NCI-H2029 treated with DMSO at 0.1 percent for 48 hours (cell line): ENCODE results near the gene UPF3B.
A peak's percentile ranks its signal among the peaks of the same experiment; 100 is the strongest.
"Not testable (repeated sequence)": the region's sequence is repeated elsewhere in the genome, so short reads cannot be mapped to it uniquely, and the experiment has no call there.

ENCODE experiments used
- DNase-seq: peaks from one replicate; lab custom pipeline; 2025; lab: John Stamatoyannopoulos, UW

Gene UPF3B

DNA sequence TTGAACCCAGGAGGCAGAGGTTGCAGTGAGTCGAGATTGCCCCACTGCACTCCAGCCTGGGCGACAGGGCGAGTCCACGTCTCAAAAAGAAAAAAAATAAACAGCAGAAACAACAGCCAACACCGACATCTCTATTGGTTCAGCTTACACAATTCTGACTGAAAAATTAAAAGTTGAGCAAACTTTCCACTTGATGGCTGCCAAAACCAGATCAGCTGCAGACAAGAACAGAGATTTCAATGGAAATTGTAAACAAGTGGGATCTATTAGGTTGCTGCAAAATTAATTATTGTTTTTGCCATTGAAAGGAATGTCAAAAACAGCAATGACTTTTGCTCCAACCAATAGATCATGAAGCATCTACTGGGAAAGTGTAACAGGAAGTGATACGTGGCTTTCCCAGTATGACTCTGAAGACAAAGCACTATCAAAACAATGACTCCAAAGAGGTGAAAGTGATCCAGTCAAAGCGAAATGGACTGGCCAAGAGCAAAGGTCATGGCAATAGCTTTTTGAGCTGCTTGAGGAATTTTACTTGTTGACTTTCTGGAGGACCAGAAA lies 26.3 kb downstream of the UPF3B start:
- no peak for DNase-seq

DNA sequence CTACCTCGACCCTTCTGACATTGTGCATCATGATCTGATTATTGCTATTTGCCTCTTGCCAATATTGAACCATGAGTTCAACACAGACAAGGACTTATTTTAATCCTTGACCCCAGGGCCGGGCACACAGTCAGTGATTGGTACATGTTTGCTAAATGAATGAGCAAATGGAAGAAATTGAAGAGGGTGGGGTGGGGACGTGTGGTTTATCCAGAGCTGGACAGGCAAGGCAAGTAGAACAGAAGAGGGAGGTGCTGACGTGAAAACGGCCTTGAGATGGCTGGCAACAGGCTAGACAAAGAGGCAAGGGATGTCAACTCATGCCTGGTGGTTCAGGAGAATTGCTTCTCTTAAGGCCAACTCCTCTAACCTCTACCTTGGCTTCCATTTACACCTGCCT lies 28.5 kb downstream of the UPF3B start:
- not testable (repeated sequence) for DNase-seq

DNA sequence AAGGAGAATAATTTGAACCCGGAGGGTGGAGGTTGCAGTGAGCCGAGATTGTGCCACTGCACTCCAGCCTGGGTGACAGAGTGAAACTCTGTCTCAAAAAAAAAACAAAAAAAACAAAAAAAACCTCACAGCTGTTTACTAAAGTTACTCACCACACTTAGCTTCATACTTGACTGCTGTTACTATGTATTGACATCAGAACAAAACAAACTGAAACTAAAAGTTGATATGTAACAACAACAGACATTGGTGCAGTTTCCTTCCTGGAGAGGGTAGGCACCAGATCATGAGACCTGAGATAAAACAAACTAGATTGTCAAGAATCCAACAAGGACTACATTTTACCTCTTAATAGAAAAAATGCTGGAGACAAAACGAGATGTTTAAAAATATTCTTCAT lies 31.1 kb downstream of the UPF3B start:
- DNase-seq, result not testable (repeated sequence)

DNA sequence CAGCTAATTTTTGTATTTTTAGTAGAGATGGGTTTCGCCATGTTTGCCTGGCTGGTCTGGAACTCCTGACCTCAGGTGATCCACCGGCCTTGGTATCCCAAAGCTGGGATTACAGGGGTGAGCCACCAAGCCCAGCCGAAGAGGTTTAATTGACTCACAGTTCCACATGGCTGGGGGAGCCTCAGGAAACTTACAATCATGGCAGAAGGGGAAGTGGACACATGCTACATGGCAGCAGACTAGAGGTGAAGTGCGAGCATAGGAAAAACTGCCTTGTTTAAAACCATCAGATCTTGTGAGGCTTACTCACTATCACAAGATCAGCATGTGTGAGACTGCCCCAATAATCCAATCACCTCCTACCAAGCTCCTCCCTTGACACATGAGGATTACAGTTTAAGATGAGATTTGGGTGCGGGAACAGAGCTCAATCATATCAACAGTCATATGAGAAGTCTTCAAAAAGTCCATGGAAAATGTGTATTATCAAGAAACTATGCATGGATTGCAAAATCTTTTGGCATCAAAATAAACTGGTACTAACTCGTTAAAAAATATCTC lies 35.6 kb downstream of the UPF3B start:
- no peak for DNase-seq

DNA sequence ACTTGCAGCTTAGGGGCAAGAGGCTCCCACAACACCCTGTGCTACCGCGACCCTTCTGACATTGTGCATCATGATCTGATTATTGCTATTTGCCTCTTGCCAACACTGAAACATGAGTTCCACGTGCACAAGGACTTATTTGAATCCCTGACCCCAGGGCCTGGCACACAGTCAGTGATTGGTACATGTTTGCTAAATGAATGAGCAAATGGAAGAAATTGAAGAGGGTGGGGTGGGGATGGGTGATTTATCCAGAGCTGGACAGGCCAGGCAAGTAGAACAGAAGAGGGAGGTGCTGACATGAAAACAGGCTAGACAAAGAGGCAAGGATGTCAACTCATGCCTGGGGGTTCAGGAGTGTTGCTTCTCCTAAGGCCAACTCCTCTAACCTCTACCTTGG lies 36.5 kb downstream of the UPF3B start:
- DNase-seq, result no peak

DNA sequence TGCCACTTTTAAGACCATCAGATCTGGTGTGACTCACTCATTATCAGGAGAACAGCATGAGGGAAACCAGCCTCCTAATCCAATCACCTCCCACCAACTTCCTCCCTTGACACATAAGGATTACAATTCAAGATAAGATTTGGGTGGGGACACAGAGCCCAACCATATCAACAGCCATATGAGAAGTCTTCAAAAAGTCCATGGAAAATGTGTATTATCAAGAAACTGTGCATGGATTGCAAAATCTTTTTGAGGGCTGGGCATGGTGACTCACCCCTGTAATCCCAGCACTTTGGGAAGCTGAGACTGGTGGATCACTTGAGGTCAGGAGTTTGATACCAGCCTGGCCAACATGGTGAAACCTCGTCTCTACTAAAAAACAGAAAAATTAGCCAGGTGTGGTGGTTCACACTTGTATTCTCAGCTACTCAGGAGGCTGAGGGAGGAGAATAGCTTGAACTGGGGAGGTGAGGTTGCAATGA lies 43.5 kb downstream of the UPF3B start:
- DNase-seq, result no peak

DNA sequence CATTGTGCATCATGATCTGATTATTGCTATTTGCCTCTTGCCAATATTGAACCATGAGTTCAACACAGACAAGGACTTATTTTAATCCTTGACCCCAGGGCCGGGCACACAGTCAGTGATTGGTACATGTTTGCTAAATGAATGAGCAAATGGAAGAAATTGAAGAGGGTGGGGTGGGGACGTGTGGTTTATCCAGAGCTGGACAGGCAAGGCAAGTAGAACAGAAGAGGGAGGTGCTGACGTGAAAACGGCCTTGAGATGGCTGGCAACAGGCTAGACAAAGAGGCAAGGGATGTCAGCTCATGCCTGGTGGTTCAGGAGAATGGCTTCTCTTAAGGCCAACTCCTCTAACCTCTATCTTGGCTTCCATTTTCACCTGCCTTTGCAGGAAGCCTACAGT lies 44.3 kb downstream of the UPF3B start:
- not testable (repeated sequence) for DNase-seq

DNA sequence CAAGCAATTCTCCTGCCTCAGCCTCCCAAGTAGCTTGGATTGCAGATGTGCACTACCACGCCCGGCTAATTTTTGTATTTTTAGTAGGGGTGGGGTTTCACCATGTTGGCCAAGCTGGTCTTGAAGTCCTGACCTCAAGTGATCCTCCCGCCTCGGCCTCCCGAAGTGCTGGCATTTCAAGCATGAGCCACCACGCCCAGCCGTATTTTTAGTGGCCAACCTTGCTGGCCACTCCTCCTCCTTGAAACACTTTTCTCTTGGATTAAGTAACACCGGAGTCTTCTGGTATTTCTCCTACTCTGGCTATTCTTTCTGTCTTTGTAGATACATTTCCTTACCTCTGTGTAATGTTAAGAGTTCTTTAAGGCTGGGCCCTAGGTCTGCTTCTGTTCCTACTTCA lies 50.2 kb downstream of the UPF3B start:
- DNase-seq, result no peak

DNA sequence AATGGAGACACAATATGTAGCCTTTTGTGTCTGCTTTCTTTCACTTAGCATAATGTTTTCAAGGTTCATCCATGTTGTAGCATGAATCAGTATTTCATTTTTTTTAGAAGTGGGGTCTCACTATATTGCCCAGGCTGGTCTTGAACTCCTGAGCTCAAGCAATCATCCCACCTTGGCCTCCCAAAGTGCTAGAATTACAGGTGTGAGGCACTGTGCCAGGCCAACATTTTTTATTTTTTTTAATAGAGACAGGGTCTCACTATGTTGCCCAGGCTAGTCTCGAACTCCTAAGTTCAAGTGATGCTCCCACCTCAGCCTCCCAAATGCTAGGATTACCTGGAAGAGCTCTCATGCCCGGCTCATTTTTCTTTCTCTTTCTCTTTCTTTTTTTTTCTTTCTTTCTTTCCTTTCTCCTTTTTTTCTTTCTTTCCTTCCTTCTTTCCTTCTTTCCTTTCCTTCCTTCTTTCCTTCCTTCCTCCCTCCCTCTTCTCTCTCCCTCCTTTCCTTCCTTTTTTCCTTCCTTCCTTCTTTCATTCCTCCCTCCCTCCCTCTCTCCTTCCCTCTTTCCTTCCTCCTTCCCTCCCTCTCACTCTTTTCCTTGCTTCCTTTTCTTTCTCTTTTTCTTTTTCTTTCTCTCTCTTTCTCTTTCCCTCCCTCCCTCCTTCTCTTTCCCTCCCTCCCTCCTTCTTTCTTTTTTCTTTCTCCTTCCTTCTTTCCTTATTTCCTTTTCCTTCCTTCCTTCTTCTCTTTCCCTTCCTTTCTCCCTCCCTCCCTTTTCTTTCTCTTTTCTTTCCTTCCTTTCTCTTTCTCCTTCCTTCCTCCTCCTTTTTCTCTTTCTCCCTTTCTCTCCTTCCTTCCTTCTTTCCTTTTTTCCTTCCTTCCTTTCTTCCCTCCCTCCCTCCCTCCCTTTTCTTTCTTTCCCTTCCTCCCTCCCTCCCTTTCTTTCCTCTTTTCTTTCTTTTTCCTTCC lies 51.2 kb downstream of the UPF3B start:
- DNase-seq, result no peak

DNA sequence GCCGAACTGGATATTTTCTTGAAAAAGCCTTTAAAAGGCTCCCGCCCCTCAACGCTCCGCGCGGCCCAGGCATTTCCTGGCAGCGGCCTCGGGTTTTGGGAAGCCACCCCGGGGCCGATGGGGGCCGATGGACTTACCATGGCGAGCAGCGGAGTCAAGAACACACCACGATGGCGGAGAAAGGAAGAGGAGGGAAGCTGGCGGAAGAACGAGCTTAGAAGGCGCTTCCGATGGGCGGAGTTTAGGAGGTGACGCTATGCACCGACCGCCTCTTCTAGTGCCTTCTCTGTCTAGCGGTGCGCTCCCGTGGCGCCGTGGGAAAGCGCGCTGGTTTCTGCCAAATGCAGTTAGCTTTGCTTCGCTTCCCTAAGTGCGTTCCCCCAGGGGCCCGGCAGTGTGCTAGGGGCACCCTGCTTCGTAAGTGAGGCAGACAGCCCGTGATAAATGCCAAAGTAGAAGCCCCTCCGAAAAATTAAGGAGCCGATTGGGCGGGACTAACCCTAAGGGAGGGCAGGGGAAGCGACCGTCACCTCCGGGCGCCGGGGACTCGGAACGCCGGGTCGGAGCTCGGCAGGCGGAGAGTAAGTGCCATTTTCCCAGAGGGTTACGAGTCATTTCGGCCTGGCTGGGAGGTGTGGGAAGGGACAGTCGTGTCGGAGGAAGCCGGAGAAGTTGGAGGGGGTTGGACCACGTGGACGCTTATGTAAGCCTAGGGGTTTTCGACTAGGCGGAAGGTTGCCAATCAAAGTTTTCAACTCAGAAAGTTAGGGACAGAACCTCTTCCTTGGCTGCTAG lies 61.1 kb downstream of the UPF3B start, which contains the start of gene RPL39:
RPL39 (minus strand) TSS at position 194 of the 795 bp plus-strand sequence; CDS start at position 140, 54 bp downstream.
- peak; percentile 63 for DNase-seq

DNA sequence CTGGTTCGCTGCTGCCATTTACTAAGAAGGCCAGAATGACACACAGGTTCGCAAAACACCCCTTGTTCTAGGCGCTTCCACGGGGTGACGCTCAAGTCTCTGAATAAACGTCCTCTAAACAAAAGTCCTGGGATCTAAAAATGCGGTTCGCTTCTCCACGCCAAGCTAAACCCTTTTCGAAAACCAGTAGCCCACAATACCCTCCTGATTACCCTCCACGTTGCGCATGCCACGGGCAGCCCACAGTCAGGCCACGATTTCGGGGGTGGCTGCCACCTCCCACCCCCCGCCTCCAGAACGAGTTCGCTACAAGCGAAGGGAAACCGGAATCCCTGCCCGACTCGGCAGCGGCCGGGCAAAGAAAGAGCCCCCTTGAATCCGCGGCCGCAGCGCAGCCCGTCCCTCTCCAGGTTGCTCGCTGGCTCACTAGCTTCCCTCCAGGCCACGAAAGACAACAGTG lies 61.8 kb downstream of the UPF3B start:
- DNase-seq, result no peak

DNA sequence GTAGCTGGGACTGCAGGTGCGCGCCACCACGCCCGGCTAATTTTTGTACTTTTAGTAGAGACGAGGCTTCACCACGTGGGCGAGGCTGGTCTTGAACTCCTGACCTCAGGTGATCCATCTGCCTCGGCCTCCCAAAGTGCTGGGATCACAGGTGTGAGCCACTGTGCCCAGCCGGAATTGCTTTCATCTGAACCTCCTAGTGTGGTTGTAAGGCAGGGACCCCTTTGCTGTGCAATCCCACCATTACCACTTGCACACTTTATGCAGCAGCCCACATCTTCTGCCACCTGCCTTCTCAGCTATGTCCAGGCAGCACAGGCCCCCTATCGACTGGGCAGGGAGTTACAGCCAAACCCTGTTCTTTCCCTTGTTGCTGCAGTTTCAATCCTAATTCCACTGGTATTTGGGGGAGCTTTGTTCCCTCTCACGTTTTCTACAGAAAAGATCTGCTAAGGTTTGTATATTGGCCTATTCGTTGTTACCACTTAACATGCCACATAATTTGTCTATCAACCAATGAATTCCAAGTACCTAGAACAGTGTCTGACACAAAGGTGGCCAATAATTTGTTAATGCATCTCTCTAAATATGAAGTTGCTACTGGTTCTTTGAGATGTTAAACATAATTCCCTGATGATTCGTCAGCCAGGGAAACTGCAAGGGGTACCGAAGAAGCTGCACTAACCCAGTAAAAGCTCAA lies 67.9 kb downstream of the UPF3B start:
- no peak for DNase-seq
